ENCODE results near the gene DEAF1.

The DEAF1 gene

DNA sequence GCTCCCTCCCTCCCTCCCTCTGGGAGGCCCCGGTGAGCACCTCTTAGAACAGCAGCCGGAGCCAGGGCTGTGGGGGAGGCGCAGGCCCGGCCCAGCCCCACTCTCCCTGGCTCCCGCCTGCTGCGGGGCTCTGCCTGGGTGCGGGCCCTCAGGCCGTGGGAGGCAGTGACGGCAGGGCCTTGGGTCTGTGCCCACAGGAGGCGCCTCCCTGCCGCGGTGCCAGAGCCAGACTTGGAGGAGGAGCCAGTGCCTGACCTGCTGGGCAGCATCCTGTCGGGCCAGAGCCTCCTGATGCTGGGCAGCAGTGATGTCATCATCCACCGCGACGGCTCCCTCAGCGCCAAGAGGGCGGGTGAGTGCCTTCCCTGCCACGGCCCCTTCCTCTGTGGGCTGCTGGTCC is 88.8 kb downstream of the DEAF1 start:
- no peak overlapping the region for H3K27ac ChIP-seq (replicated peaks)
- DNase-seq (ENCODE audit: low read depth in 1 of 2, low spot score in 1 of 2) = no peak
- no peak for TF ChIP-seq GABPA (IDR thresholded peaks at IDR 0.05; ENCODE audit: low read depth)
- TF ChIP-seq, protein P1, sequence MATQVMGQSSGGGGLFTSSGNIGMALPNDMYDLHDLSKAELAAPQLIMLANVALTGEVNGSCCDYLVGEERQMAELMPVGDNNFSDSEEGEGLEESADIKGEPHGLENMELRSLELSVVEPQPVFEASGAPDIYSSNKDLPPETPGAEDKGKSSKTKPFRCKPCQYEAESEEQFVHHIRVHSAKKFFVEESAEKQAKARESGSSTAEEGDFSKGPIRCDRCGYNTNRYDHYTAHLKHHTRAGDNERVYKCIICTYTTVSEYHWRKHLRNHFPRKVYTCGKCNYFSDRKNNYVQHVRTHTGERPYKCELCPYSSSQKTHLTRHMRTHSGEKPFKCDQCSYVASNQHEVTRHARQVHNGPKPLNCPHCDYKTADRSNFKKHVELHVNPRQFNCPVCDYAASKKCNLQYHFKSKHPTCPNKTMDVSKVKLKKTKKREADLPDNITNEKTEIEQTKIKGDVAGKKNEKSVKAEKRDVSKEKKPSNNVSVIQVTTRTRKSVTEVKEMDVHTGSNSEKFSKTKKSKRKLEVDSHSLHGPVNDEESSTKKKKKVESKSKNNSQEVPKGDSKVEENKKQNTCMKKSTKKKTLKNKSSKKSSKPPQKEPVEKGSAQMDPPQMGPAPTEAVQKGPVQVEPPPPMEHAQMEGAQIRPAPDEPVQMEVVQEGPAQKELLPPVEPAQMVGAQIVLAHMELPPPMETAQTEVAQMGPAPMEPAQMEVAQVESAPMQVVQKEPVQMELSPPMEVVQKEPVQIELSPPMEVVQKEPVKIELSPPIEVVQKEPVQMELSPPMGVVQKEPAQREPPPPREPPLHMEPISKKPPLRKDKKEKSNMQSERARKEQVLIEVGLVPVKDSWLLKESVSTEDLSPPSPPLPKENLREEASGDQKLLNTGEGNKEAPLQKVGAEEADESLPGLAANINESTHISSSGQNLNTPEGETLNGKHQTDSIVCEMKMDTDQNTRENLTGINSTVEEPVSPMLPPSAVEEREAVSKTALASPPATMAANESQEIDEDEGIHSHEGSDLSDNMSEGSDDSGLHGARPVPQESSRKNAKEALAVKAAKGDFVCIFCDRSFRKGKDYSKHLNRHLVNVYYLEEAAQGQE (IDR thresholded peaks at IDR 0.05; ENCODE audit: insufficient replicate concordance, low read depth) = no peak
- H3K4me3 ChIP-seq (replicated peaks; ENCODE audit: insufficient read depth, low read length) = no peak overlapping the region
- H3K27me3 ChIP-seq (ENCODE audit: insufficient read depth, poor library complexity, severe bottlenecking) = no peaks in the 10 kb centered on the region

DNA sequence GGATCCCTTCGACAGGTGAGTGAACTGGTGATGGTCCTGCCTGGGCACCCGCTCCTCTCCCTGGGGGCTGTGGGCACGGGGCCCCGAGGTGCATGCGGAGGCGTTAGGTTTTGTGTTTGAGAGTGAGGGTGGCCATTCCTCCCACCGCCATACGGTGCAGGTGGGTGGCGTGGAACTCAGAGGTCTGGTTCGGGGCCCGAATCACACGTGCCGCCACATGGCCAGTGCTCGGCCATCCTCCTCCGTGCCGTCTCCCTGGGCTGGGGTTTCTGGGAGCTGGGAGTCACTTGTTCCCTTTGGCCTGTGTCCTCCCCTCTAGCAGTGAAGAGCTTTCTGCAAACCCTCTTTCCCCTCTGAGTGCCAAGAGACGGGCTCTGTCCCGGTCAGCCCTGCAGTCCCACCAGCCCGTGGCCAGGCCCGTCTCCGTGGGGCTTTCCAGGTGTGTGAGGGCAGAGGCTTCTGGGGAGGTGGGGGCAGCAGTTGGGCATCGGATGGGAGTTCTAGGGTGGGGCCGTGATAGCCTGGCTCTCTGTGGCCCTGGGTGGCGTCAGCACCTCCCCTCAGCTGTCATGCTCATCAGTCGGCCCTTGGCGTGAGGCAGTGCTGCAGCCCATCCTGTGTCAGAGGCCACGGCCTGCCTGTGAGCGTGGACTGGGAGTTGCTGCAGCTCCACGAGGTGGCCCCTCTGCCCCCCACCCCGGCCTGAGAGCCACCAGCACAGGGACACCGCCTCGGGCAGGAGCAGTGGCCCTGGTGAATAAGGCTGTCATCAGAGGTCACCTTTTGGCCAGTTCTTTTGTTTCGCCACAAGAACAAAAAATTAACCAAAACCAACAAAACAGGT is 89.5 kb downstream of the DEAF1 start:
- Histone ChIP-seq H3K27me3 (ENCODE audit: insufficient read depth, poor library complexity, severe bottlenecking) (no peaks in the 10 kb centered on the region), H3K4me3 (replicated peaks; ENCODE audit: insufficient read depth, low read length) (no peak overlapping the region), H3K27ac (replicated peaks) (no peak overlapping the region)
- TF ChIP-seq, protein P1 (IDR thresholded peaks at IDR 0.05; ENCODE audit: insufficient replicate concordance, low read depth) = no peak
- no peak for DNase-seq (ENCODE audit: low read depth in 1 of 2, low spot score in 1 of 2)

DNA sequence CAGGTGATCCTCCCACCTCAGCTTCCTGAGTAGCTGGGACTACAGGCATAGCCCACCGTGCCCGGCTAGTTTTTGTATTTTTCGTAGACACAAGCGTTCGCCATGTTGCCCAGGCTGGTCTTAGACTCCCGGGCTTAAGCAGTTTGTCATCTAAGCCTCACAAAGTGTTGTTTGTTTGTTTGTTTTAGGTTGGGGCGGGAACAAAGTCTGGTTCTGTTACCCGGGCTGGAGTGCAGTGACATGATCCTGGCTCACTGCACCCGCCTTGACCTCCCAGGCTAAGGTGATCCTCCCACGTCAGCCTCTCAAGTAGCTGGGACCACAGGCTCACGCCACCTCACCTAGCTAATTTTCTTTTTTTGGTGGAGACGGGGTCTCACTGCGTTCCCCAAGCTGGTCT is 91.9 kb downstream of the DEAF1 start:
- Histone ChIP-seq H3K27ac (replicated peaks) (no peak overlapping the region), H3K27me3 (ENCODE audit: insufficient read depth, poor library complexity, severe bottlenecking) (no peaks in the 10 kb centered on the region), H3K4me3 (replicated peaks; ENCODE audit: insufficient read depth, low read length) (no peak overlapping the region)
- no peak for DNase-seq (ENCODE audit: low read depth in 1 of 2, low spot score in 1 of 2)
- TF ChIP-seq GABPA (IDR thresholded peaks at IDR 0.05; ENCODE audit: low read depth) (no peak), SPI1 (IDR thresholded peaks at IDR 0.05; ENCODE audit: borderline replicate concordance, low read depth) (no peak), POLR2AphosphoS5 (IDR thresholded peaks at IDR 0.05; ENCODE audit: low read depth) (no peak)
- TF ChIP-seq, protein P1 (IDR thresholded peaks at IDR 0.05; ENCODE audit: insufficient replicate concordance, low read depth) = no peak
- TF ChIP-seq, protein P2, sequence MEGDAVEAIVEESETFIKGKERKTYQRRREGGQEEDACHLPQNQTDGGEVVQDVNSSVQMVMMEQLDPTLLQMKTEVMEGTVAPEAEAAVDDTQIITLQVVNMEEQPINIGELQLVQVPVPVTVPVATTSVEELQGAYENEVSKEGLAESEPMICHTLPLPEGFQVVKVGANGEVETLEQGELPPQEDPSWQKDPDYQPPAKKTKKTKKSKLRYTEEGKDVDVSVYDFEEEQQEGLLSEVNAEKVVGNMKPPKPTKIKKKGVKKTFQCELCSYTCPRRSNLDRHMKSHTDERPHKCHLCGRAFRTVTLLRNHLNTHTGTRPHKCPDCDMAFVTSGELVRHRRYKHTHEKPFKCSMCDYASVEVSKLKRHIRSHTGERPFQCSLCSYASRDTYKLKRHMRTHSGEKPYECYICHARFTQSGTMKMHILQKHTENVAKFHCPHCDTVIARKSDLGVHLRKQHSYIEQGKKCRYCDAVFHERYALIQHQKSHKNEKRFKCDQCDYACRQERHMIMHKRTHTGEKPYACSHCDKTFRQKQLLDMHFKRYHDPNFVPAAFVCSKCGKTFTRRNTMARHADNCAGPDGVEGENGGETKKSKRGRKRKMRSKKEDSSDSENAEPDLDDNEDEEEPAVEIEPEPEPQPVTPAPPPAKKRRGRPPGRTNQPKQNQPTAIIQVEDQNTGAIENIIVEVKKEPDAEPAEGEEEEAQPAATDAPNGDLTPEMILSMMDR (IDR thresholded peaks at IDR 0.05; ENCODE audit: insufficient read depth, low read length) = no peak

DNA sequence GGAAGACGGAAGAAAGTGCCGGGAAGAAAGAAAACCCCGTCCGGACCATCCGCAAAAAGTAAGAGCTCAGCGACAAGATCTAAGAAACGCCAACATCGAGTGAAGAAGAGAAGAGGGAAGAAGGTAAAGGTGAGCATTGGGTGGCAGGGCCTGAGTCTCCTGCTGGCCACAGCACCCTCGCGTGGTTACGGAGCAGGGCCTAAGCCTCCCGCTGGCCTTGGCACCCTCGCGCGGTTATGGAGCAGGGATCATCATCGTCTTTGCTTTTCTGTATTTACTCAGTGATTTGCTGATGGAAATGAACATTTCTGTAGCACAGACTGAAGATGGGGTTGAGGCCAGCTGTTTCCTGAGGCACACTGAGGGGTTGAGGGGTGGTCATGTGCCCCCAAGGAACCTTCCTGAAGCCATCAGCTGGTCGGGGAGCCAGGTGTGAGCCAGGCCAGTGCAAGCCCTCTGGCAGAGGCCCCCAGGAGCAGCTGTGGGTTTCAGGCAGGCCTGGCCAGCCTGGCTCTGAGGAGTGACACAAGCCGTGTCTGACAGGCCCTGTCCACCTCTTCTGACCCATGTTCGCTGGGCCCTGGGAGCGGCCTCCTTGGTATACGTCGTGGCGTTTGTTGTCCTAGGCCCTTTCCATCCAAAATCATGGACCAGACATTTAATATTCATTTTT is 93.3 kb downstream of the DEAF1 start:
- DNase-seq (ENCODE audit: low read depth in 1 of 2, low spot score in 1 of 2) = no peak
- H3K4me3 ChIP-seq (replicated peaks; ENCODE audit: insufficient read depth, low read length) = no peak overlapping the region
- TF ChIP-seq, protein P2 (IDR thresholded peaks at IDR 0.05; ENCODE audit: insufficient read depth, low read length) = no peak
- TF ChIP-seq, protein P1 (IDR thresholded peaks at IDR 0.05; ENCODE audit: insufficient replicate concordance, low read depth) = no peak
- no peak for TF ChIP-seq POLR2AphosphoS5 (IDR thresholded peaks at IDR 0.05; ENCODE audit: low read depth)
- no peak for TF ChIP-seq SPI1 (IDR thresholded peaks at IDR 0.05; ENCODE audit: borderline replicate concordance, low read depth)
- TF ChIP-seq GABPA (IDR thresholded peaks at IDR 0.05; ENCODE audit: low read depth) = no peak
- H3K27ac ChIP-seq (replicated peaks) = no peak overlapping the region
- H3K27me3 ChIP-seq (ENCODE audit: insufficient read depth, poor library complexity, severe bottlenecking) = no peaks in the 10 kb centered on the region
